GM21360 (cell line): ENCODE measurements around the gene TLR9.

ENCODE experiments used
- ATAC-seq: cut with Tn5 transposase; IDR thresholded peaks from one replicate; pipeline ENCODE4 v1.9.1; 2021; ENCODE audit warnings: mild to moderate bottlenecking, moderate library complexity; ENCODE audit not compliant: unreplicated experiment

TLR9 gene

DNA sequence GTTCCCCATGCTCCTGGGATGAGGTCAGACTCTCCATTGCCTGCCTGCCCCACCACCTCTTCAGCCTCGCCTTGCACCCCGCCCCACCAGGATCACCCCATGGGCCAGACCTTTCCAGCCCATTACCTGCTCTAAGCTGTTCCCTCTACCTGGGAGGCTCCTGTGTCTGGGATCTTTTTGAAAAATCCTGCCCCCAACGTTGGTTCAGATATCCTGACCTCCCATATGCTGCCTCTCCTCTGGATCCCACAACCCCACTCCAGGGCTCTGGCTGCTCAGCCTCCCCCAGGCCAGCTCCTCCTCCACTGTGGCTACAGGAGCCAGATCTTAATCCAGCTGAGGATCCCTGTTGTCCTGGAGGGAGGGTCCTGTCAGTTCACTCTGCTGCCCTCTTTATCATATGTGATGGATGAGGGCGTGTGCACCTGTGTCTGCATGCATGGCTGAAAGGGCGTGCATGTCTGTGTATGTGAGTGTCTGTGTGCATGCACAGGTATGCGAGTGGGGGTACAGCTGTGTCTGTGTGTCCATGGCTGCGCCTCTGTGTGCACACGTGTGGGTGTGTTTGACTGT lies 49.2 kb downstream of the TLR9 start:
- ATAC-seq, result no peak

DNA sequence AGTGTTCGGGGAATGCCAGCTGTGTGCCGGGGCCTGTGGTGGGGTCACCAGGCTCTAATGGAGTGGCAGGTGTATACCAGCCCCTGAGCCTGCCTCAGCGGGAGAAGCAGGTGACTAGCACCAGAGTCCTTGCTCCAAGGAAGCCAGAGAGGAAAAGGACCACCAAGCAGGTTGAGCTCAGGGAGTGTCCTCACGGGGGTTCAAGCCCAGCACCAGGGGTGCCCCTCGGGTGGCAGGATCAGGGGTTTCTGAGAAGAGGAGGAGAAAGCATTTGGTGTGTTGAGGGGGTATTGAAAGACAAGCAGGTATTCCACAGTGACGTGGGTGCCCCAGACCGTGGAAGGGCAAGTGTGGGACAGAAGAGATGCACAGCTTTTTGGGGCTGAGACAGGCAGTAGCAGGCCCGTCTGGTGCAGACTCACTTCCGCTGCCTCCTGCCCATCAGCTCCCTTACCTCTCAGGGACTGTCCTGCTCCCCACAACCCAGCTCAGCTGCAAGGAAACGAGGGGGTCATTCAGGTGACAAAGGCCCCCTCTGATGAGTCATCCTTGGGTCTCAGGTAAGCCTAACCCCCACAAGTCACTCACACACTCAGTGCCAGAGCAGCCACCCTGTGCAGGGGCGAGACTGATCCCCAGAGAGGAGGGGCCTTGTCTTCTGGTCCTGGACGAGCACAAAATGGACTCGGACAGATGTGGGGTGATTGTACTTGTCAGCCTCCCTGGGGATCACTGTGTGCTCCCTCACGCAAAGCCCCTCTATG lies 49.8 kb downstream of the TLR9 start:
- no peak for ATAC-seq

DNA sequence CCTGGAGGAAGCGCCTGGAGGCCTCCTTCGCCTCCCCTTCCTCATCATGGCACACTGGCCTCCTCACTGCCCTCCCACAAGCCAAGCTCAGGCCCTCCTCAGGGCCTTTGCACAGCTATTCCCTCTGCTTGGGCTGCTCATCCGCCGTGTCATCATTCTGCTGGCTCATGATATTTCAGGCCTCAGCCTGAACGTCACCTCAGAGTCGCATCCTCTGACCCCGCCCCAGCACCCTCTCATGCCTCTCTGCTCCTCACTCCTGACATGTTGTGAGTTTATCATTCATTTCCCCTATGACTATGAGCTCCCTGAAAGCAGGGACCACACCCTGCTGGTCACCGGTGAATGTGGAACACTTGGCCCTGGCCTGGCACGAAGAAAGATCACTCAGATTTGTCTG lies 50.5 kb downstream of the TLR9 start:
- ATAC-seq, result no peak

DNA sequence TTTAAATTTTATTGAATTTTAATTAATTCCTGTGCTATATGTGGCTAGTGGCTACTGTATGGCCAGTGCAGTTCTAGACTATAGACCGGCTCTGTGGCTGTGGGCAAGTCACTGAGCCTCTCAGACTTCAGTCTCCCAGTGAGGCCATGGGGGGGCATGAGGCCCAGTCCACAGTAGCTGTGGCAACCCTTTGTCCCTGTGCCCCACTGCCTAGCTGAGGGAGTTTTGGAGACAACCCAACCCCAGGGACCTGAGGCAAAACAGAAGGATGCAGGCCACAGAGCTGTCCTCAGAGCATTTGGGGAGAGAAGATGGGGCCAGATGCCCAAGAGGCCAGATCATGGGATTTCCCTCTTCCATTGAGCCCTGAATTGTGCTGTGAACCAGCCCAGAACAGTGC lies 52.3 kb downstream of the TLR9 start:
- no peak for ATAC-seq

DNA sequence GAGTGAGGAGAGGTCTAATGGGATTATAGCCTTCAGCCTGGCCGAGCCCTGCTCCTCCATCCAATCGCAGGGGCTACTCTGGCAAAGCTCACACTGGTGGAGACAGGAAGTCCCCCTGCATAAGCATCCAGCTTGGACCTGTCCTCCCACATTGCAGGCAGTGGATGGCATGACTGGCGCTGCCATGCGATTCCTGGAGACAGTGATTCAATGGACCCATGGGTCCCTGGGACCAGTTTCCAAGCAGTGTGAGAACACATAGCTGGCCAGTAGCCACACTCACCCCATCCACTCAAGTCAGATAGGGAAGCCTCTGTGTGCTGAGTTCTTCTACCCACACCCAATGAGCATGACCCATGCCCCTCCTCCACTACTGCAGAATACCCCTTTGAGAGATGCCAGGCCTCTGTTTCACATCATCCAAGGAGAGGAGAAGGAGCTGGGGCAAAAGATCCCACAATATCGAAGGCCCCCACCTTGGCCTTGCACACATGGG lies 53.1 kb downstream of the TLR9 start:
- no peak for ATAC-seq

DNA sequence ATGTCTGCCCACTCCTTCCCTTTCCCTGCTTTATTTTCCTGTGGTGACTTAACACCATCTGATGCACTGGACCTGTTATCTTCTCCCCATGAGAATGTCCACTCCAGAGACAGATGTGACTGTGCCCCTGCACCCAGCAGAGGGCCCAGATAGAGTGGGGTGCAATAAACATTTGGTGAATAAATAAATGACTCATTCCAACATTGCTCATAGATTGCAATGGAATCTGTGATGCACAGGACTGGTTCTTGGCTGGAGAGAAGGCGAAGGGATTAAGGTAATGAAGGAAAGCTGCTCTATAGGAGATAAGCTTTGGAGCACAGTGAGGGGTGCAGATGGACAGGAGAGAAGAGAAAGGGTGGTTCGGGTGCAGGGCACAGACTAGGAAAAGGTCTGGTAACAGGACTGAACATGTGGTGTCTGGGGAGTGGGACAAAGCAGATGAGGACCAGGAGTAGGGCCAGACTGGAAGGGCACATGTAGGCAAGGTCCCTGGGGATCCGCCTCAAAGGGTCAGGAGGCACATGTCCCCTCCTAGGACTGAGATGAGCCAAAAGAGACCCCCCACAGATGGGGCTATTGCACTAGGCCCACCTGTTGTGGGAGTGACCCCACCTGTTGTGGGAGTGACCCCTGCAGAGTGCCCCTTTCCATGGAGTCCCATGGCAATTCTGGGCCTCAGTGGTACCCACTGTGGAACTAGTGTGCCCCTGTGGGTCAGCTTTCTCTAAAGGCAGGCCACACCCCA lies 53.8 kb downstream of the TLR9 start:
- ATAC-seq, result no peak
